Measurements from ENCODE around the gene N4BP2L2.

The N4BP2L2 gene

DNA sequence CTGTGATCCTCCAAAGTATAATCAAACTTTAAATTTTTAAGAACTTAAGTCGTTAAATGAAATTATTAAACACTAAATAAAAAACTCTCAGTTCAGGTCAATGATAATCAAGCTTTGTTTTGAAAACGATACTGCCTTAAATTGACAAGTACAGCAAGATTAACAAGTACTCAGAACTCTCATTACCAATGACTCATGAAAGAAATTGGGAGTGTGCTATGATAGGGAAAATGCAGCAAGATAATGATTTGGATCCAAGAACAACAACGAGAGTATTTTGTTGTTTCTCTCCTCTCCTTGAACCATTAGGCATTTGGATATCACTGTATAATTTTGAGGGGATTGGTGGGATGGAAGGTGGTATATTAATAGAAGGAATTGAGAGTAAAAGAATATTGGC is 10.2 kb downstream of the N4BP2L2 start:
- DNase-seq: no peak

- DNase-seq: no peak
These were observed 11.4 kb downstream of the N4BP2L2 start for GRCh38 chr13:32527151-32527550.

DNA sequence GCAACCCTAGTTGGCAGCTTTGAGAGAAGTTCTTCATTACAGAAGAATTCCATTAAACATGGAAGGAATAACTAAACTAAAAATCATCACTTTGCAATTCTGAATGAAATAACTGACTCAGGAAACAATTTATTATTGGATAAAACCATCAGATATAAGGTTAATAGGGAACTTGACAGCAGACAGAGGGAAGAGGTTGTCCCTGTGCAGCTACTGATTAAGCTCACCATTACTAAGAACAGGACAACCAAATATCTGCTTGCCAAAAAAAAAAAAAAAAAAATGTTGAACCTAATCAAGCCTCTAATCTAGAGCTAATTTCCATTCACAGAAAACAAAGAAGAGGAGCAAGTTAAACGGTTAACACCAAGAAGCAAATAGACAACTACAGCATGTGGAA is 12.8 kb downstream of the N4BP2L2 start:
- no peak for DNase-seq

DNA sequence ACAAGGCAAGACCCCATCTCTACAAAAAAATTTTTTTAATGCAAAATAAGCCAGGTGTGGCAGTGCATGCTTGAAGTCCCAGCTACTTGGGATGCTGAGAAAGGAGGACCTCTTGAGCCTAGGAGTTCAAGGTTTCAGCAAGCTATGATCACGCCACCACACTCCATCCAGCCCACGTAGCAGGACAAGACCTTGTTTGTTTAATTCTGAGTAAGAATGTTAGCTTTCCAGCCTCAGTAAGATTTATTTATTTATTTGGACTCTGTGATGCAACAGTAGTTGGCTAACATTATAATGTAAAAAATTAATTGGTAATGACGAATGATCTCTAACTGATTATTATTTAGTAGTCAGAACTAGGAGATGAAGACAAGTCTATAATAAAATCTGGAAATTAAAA is 23.3 kb downstream of the N4BP2L2 start:
- no peak for DNase-seq

GRCh38 chr13:32511482-32511881 is 27.1 kb downstream of the N4BP2L2 start:
- no peak for DNase-seq

GRCh38 chr13:32504876-32505275 is 33.7 kb downstream of the N4BP2L2 start:
- no peak for DNase-seq

GRCh38 chr13:32504263-32504662 is 34.3 kb downstream of the N4BP2L2 start:
- DNase-seq: no peak

DNA sequence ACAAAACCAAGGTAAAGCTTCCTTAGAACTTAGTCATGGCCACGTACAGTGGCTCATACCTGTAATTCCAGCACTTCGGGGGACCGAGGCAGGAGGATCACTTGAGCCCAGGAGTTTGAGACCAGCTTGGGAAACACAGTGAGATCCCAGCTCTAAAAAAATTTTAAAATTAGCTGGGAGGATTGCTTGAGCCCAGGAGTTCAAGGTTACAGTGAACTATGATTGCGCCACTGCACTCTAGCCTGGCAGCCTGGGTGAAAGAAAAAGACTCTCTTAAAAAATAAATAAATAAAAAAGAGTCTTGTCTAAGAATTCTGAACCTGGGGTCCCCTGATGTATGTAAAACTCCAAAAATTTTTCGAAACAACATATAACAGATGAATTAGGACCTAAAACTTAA is 34.9 kb downstream of the N4BP2L2 start:
- no peak for DNase-seq

DNA sequence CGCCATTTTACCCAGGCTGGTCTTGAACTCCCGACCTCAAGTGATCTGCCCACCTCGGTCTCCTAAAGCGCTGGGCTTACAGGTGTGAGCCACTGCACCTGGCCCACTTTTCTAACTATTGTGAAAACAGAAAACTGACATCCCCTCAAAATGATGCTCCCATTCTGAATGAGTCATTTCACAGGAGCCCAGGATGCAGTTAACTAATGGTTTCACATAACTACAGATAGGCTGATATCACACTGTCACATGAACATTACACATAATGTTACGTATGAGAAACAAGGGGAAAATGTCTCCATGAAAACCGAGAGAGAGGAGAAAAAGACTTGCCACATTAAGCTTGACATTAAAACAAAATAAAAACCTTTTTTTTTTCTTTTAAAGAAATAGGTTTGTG is 37.5 kb downstream of the N4BP2L2 start:
- DNase-seq: no peak

DNA sequence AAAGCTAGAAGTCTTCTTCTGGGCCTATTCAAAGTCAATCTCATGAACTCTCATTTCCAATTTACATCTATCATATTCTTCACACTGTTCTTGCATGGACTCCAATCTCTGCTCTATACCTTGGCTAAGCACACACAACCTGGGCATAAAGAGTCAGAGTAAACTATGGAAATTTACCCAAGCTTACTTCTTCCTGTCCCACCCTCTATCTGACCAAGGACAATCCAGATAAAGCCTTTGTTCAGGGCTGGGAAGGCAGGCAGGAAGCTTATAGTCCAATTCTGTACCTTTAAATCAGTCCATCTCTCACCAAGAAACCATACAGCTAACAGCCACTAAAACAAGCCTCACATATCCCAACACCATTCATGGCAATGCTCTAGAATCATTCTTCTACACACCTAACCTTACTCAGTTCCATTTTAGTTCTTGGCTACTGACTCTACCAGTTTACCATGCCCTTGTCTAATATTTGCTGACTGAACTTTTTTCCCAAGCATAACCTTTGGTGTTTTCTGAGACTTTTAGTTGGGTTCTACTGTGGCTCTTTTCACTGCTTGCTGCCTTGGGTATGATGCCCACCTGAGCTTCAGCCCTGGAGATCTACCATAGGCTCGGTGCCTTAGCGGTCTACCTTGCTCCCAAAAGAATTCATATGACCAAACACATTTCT is 38.9 kb downstream of the N4BP2L2 start:
- no peak for DNase-seq

GRCh38 chr13:32497589-32497988 is 41.0 kb downstream of the N4BP2L2 start:
- no peak for DNase-seq

DNA sequence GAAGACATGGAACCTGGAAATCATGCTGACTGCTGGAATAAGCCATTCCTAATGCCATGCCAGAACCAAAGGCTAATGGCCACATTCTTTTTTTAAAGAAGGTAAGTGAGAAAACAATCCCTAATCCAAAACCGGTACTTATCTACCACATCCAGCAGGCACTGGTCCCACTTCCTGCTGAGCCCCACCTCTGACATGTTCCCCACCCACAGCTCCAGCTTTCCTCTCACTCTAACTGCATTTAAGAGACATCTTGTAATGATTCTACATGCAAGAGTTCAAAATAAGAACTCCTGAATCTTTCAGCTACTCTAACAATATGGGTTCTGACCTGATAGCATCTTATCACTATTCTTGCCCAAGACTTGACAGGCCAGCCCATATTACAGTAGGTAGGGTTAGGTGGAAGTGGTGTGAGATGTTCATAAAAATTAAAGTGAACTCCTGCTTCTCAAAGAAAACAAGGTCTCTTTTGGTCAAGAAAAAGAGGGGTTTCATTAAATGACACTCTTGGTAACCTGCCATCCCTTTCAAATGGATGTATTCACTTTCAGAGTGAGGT is 41.9 kb downstream of the N4BP2L2 start:
- no peak for DNase-seq

- DNase-seq: no peak
These were observed 42.8 kb downstream of the N4BP2L2 start for GRCh38 chr13:32495841-32496240.

DNA sequence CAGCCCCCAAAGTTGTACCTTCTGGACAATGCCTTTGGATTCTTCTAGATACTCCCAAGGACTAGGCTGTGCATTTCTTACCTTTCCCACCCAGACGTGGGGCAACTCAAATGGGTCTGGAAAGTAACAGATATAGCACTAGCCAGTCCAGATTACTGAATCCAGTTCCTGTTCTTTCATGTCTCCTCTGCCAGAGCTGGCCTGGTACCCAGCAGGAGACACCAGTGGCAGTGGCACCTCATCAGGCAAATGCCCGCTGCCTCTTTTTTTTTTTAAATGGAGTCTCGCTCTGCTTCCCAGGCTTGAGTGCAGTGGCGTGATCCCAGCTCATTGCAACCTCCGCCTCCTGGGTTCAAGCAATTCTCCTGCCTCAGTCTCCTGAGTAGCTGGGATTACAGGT is 43.2 kb downstream of the N4BP2L2 start:
- DNase-seq: no peak

DNA sequence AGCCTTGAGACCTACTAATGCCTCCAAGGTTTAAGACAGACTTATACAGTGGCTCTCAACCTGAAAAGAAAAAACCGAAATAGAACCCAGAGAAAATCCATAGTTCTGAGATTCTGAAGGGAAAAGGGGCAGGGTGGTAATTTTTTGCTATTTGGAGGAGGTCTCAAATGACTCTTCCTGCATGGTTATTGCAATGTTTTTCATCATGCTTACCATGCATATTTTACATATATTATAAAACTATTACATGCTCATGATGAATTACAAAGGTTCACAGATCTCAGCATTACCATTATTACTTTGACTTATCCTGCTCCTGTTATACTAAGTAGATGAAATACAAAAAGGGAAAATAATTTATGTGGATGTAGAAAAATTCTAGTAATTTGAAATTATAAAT is 47.6 kb downstream of the N4BP2L2 start:
- no peak for DNase-seq

GRCh38 chr13:32476892-32477291 is 61.7 kb downstream of the N4BP2L2 start:
- DNase-seq: no peak

DNA sequence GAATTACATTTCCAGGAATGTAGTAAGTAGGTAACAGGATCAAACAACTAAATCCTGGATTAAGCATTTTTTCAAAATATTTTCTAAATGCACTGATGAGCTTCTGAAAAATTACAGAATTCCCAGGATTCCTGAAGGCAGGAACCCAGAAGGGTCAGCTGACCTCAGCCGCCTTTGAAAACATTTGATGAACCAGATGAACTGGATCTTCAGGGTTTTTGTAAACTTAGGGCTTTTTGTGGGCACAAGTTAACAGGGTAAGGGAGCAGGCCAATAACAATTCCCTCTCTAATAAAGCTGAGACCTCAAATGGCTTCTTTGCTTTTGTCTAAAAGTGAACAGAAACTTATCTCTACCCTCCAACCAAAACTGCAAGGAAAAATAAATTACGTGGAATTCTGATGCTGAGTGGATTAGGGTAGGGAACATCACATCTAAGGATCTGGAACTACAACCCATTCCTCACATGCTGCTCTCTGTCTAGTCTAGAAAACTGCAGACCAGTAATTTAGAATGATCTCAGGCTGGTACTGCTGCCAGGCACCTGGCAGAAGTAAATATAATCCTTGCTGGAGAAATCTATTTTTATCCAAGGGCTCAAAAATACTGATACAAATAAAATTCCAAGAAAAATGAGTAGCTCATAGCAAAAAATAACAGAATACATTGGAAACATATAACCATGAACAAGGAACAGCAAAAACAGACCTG is 62.4 kb downstream of the N4BP2L2 start:
- DNase-seq: no peak

DNA sequence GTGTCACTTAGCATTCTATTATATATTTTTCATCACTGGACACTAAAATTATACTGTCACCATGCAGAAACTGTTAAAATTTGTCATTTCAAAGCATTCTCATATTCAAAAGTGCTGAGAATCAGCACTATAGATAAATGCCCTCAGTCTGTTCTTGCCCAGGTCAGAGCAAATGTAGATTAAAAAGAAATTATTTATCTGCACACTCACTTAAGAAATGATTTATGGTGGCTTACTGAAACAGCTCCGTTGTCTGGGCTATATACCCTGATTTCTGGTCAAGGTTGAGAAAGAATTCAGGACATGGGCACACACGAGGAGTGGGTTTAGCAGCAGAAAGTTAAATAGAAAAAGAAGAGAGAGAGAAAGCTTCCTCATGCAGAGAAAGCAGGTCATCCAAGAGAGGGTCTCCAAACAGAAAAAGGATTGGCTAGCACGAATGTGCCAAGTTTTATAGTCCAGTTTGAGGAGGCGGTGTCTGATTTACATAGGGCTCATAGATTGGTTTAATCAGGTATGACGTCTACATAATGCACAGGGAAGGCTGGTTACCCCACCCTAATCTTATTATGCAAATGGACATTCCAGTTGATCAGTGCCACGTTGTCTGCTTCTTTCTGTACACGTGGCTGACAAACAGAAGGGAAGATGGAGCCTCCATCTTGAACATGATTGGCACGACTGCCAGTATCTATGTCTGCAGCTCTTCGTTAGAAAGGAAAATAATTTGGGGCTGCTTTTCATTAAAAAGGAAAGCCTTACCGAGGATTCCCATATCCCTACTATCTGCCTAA is 63.4 kb downstream of the N4BP2L2 start:
- no peak for DNase-seq

DNA sequence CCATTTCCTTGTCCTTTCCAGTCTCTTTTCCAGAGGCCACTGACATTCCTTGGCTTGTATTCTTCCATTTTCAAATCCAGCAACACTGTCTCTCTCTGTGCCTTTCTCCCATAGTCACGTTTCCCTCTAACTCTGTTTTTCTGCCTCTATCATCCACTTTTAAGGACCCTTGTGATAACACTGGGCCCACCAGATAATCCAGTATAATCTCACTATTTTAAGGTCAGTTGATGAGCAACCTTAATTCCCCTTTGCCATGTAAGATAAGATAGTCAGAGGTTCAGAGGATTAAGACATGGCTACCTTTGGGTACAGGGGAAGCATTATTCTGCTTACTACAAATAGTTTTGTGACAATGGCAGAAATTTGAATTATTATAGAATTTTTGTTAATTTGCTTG is 64.9 kb downstream of the N4BP2L2 start:
- no peak for DNase-seq

DNA sequence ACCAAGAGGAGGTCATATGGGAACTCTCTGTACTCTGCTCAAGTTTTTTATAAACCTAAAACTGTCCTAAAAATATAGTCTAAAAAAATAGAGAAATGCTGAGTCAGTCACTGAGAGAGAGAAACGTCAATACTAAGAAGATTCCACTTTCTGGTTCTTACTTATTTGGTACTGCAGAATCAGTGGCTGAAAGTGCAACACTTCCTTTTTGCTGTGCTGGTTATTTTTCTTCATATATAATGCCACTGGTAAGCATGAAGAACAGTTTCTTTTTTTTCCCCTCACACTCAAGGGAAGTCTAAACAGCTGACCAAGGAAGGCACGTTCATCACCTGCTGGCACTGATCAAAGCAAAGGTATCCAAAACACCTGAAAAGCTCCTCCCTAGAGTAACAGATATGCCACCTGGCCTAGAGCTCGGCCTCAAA is 66.4 kb downstream of the N4BP2L2 start:
- no peak for DNase-seq

DNA sequence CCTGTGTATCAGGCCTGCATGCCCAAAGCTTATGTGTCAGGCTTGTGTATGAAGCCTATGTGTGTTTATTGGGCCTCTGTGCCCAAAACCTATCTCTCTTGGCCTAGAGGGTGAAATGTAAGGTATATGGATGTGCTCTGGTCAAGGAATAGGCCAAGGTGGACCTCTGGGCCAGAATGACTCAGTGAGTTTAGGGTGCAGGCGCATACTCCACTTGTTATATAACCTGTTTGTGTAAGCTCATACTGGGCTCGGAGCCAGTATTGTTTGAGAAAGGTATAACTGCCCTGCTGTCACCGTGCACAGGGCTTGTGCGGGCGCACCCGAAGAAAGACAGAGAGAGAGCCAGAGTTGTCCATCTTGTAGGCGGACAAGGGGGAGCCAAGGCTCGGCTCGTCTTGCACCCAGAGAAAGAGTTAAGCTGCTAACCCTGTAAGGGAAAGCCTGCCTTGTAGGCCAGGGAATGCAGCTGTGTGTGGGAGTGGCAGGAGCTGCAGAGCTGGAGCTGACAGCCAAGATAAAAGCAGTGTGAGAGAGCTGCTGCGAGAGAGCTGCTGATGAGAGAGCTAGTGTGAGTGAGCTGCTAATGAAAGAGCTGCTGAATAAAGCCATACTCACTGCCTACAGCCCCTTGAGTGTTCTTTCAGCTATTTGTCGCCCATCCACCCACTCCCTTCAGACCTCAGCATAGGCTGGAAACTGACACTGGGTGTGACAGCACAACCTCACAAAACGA is 67.2 kb downstream of the N4BP2L2 start:
- no peak for DNase-seq

GRCh38 chr13:32468502-32469142 is 70.0 kb downstream of the N4BP2L2 start:
- no peak for DNase-seq

All from NCI-H345 (cell line).